Smooth muscle cell (in vitro differentiated cells): ENCODE data around the gene TRIP12. TPM values are rescaled to one million over a fixed set of nuclear protein-coding genes. Genes with fewer than 3 reads are reported as not detected.

Experiments
- DNase-seq: peaks from one replicate; lab custom pipeline; 2025; ENCODE audit not compliant: unreplicated experiment; lab: John Stamatoyannopoulos, UW
- H2AFZ ChIP-seq: fragments of 200-600 bp; sonication (generic); 2 replicates; pipeline ENCODE4 v1.6.0; 2016; ENCODE audit warnings: antibody characterized with exemption, low read depth, mild to moderate bottlenecking
- H3F3A ChIP-seq: fragments of 200-600 bp; sonication (generic); 2 replicates; pipeline ENCODE4 v1.6.0; 2017; ENCODE audit warnings: antibody characterized with exemption, low read depth
- H3K27ac ChIP-seq: fragments of 200-600 bp; sonication (generic); 2 replicates; pipeline ENCODE4 v1.5.1; 2016; ENCODE audit warnings: low read depth, mild to moderate bottlenecking
- H3K27me3 ChIP-seq: fragments of 200-600 bp; sonication (generic); 2 replicates; pipeline ENCODE4 v1.6.1; 2016; ENCODE audit warnings: low read depth, mild to moderate bottlenecking
- H3K36me3 ChIP-seq: fragments of 200-600 bp; sonication (generic); 2 replicates; pipeline ENCODE4 v1.5.1; 2016; ENCODE audit warnings: low read depth
- H3K4me1 ChIP-seq: fragments of 200-600 bp; sonication (generic); 2 replicates; pipeline ENCODE4 v1.5.1; 2016; ENCODE audit warnings: low read depth
- H3K4me2 ChIP-seq: fragments of 200-600 bp; sonication (generic); 2 replicates; pipeline ENCODE4 v1.6.0; 2016; ENCODE audit warnings: mild to moderate bottlenecking
- H3K4me3 ChIP-seq: fragments of 200-600 bp; sonication (generic); 2 replicates; pipeline ENCODE4 v1.5.1; 2016; ENCODE audit warnings: mild to moderate bottlenecking
- H3K79me2 ChIP-seq: fragments of 200-600 bp; sonication (generic); 2 replicates; pipeline ENCODE4 v1.6.0; 2016; ENCODE audit warnings: low read depth, mild to moderate bottlenecking
- H3K9ac ChIP-seq: fragments of 200-600 bp; sonication (generic); 2 replicates; pipeline ENCODE4 v1.6.0; 2016; ENCODE audit warnings: low read depth
- H3K9me3 ChIP-seq: fragments of 200-600 bp; sonication (generic); replicated peaks from 2 replicates; pipeline ENCODE4 v1.5.1; 2016; ENCODE audit warnings: low read depth
- H4K20me1 ChIP-seq: fragments of 200-600 bp; sonication (generic); 2 replicates; pipeline ENCODE4 v1.6.0; 2016; ENCODE audit warnings: low read depth
- WGBS: methylation state at CpG from one replicate; pipeline ENCODE4 v1.1.7; 2016; ENCODE audit warnings: low lambda C conversion rate; 5-methylcytosine and 5-hydroxymethylcytosine counted together
- polyA plus RNA-seq: library from polyadenylated mRNA; unstranded; fragments of >200 nt; fragmentation: Nextera tagmentation; extraction: Ambion mirVana; gene quantifications from 2 replicates; pipeline ENCODE4 v1.2.1, GENCODE V29; 2016
- total RNA-seq: library from RNA; depleted of rRNA; stranded (reverse); fragments of >200 nt; gene quantifications from 2 replicates; pipeline ENCODE4 v1.2.3, GENCODE V29; 2014
- TF ChIP-seq, protein P1 (sequence below): fragments of 200-600 bp; sonication (generic); IDR thresholded peaks from 2 replicates; pipeline ENCODE4 v1.5.1; 2017; ENCODE audit warnings: borderline replicate concordance, mild to moderate bottlenecking, antibody characterized with exemption; ENCODE audit not compliant: insufficient read depth, poor library complexity, severe bottlenecking

Gene TRIP12
- total and polyA plus RNA-seq, 2 experiments from 2014 or later = 45.5 to 103 TPM

DNA sequence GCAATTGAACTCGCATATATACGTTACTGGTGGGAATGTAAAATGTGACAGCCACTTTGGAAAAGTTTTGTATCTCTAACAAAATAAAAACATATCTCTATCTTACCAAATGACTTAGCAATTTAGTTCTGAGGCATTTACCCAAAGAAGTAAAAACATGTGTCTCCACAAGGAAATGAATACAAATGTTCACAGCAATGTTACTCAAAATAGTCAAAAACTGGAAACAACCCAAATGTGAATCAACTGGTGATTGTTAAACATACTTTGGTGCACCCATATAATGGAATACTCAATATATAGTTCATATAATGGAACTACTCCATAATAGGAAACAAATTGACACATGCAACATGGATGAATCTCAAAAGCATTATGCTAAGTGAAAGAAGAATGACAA is 137.0 kb downstream of the TRIP12 start:
- peaks cover 29% of the 10 kb centered on the region for H3K36me3 ChIP-seq
- H3K9me3 ChIP-seq = no peaks in the 10 kb centered on the region
- no peak overlapping the region for H3K27ac ChIP-seq

DNA sequence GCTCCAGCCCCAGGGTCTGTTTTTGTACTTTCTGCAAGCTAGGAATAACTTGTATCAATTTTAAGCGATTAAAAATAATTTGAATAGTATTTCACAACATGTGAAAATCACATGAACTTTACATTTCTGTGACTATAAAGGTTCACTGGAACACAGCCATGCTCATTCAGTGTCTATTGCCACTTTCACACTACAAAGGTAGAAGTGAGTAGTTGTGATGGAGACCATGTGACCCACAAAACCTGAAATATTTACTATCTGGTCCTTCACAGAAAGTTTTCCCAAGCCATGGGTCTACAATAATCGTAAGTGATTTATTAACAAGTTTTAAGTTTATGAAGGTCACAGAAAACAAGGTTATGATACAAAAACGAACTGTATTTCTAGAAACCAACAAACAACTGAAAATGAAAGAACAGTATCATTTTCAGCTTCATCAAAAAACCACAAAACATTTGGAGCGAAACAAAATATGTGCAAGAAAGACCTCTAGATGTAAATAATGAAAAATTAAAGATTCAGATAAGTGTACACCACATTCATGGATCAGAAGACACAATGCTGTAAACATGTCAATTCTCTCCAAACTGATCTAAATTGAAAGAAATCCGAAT is 138.6 kb downstream of the TRIP12 start:
- peaks cover 5% of the 10 kb centered on the region for H3K79me2 ChIP-seq
- TF ChIP-seq, protein P1, sequence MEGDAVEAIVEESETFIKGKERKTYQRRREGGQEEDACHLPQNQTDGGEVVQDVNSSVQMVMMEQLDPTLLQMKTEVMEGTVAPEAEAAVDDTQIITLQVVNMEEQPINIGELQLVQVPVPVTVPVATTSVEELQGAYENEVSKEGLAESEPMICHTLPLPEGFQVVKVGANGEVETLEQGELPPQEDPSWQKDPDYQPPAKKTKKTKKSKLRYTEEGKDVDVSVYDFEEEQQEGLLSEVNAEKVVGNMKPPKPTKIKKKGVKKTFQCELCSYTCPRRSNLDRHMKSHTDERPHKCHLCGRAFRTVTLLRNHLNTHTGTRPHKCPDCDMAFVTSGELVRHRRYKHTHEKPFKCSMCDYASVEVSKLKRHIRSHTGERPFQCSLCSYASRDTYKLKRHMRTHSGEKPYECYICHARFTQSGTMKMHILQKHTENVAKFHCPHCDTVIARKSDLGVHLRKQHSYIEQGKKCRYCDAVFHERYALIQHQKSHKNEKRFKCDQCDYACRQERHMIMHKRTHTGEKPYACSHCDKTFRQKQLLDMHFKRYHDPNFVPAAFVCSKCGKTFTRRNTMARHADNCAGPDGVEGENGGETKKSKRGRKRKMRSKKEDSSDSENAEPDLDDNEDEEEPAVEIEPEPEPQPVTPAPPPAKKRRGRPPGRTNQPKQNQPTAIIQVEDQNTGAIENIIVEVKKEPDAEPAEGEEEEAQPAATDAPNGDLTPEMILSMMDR = no peak
- no peak overlapping the region for H2AFZ ChIP-seq
- no peaks in the 10 kb centered on the region for H3K9me3 ChIP-seq
- no peaks in the 10 kb centered on the region for H3K27me3 ChIP-seq
- H4K20me1 ChIP-seq = peaks cover 35% of the 10 kb centered on the region
- WGBS = 98% methylated on average over 5 of the region's 5 CpGs
- H3K27ac ChIP-seq = peak overlapping the region; percentile 23
- H3F3A ChIP-seq = peaks cover 5% of the 10 kb centered on the region
- H3K36me3 ChIP-seq = peaks cover 21% of the 10 kb centered on the region
- no peak overlapping the region for H3K4me3 ChIP-seq
- H3K4me1 ChIP-seq = peaks cover 8% of the 10 kb centered on the region
- no peak overlapping the region for H3K4me2 ChIP-seq
- no peak overlapping the region for H3K9ac ChIP-seq
- DNase-seq = no peak

More for the DNA sequence above, 137.0 kb downstream of the TRIP12 start:
- Histone ChIP-seq H4K20me1 (peaks cover 34% of the 10 kb centered on the region), H3F3A (peaks cover 5% of the 10 kb centered on the region), H3K27me3 (no peaks in the 10 kb centered on the region), H3K4me3 (no peak overlapping the region), H3K4me1 (peaks cover 8% of the 10 kb centered on the region), H3K79me2 (peaks cover 5% of the 10 kb centered on the region), H2AFZ (no peak overlapping the region), H3K9ac (no peak overlapping the region), H3K4me2 (no peak overlapping the region)
- no peak for DNase-seq
- TF ChIP-seq, protein P1 = no peak
- WGBS = 100% methylated on average over 2 of the region's 2 CpGs

DNA sequence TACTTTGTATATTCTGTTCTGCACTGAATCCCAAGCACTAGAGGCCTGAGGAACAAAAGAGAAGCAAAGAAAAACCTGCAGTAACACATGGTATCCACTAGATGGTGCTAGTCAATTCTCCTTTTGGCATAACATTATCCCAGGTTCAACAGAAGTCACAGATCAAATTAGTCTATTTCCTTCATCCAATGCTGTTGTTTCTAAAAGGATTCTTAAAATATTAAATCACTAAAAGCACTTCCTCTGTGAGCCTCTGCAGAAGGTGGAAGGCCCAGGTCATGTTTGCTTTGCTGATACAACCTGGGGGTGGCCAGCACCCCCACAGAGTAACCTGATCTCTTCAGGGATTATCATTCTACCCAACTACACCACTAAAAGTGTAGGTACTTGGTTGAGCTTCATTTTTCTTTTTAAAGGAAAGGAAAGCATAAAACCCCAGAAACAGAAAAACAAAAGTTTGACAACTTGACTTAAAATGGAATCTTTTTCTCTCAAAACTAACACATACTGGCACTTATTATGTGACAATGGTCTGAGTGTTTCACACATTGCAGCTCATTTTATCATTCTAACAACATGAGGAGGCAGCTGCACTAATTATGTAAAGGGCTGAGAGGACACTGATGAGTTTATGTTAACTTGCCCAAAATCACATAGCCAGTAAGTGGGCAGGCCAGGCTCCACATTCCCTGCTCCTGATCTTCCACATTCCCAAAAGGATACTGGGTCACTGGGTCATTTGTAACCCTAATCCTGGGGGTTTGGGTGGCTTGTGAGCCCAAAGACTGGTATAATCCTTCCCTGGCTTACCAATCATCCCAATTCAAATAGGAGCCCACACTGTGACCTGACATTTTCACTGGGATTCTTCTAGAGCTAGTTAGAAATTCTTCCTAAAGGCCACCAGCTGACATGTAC is 140.7 kb downstream of the TRIP12 start:
- Histone ChIP-seq H3K9ac (no peak overlapping the region), H3K4me2 (no peak overlapping the region), H3K9me3 (no peaks in the 10 kb centered on the region), H3K79me2 (peaks cover 5% of the 10 kb centered on the region), H3F3A (peaks cover 5% of the 10 kb centered on the region), H3K4me3 (no peak overlapping the region), H3K27me3 (no peaks in the 10 kb centered on the region), H3K4me1 (peaks cover 8% of the 10 kb centered on the region), H2AFZ (no peak overlapping the region), H4K20me1 (peaks cover 42% of the 10 kb centered on the region), H3K36me3 (peaks cover 23% of the 10 kb centered on the region), H3K27ac (no peak overlapping the region)
- TF ChIP-seq, protein P1 = peak; percentile 87
- DNase-seq = no peak
